ENCODE data around the gene SIDT1. TPM values are rescaled to one million over a fixed set of nuclear protein-coding genes. Genes with fewer than 3 reads are reported as not detected.

SIDT1 gene
- total RNA-seq, 2 experiments from 2014 or later = 23.9 to 25.5 TPM

- ChIA-PET CTCF (no interaction called here), POLR2A (interaction anchor here (0.8 kb wide), 1 partner anchor 9 kb away, joined by 3 read pairs; no protein-coding TSS in a partner anchor)
- H3K4me1 Mint-ChIP-seq = no peaks in the 10 kb centered on the region
- peaks cover 58% of the 10 kb centered on the region for H3K36me3 Mint-ChIP-seq (ENCODE audit: low read depth)
- H3K27me3 Mint-ChIP-seq = no peaks in the 10 kb centered on the region
- H3K4me3 Mint-ChIP-seq = no peak overlapping the region
- no peaks in the 10 kb centered on the region for H3K9me3 Mint-ChIP-seq
- no peak overlapping the region for H3K27ac Mint-ChIP-seq
- no peak for DNase-seq
Measured at GRCh38 chr3:113659101-113659541, 126.8 kb downstream of the SIDT1 start.

DNA sequence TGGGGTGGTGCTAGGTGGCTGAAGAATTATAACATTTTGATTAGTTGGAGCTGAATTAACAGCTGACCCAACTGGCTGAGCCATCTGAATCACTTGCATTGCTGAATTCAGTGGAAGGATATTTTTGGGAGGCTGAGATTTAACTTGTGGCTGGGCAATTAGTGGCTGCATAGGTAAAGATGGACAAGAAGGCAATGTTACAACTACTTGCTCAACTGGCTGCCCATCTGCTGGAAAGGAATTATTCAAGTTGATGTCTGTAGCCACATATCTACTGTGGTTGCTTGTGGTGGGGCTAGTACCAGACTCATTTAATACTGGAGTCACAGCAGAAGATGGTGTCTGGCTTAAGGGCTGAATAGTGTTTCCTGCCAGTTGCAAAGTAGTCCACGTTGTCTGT is 127.6 kb downstream of the SIDT1 start:
- ChIA-PET POLR2A (no interaction called here), CTCF (no interaction called here)
- Mint-ChIP-seq H3K27me3 (no peaks in the 10 kb centered on the region), H3K4me1 (peaks cover 3% of the 10 kb centered on the region), H3K4me3 (no peak overlapping the region), H3K27ac (no peak overlapping the region), H3K9me3 (no peaks in the 10 kb centered on the region), H3K36me3 (ENCODE audit: low read depth) (peaks cover 65% of the 10 kb centered on the region)
- DNase-seq = no peak

DNA sequence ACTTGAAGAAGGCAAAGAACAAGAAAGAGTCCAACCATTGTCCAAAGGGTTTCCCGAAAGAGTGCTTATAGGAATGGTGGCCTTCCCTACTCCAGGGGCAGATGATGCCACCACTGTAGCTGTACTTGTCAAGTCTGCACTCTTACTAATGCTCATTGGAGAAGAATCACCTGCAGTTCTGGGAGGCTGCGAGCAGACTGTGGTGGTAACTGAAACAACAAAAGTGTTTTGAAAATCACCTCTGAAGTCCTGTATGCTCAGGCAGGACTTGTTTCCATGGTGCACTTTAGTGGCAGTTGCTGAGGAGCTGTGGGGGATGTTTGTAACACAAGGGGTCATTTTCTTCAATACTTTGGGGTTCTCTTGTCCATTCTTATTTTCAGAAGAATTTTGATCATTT is 128.1 kb downstream of the SIDT1 start:
- Mint-ChIP-seq H3K36me3 (ENCODE audit: low read depth) (peaks cover 66% of the 10 kb centered on the region), H3K27ac (no peak overlapping the region), H3K9me3 (no peaks in the 10 kb centered on the region), H3K4me1 (peaks cover 4% of the 10 kb centered on the region), H3K4me3 (no peak overlapping the region), H3K27me3 (no peaks in the 10 kb centered on the region)
- ChIA-PET POLR2A (no interaction called here), CTCF (interaction anchor here (0.6 kb wide), 1 partner anchor 104 kb away, joined by 3 read pairs; no protein-coding TSS in a partner anchor)
- DNase-seq = no peak

GRCh38 chr3:113660896-113661295 is 128.5 kb downstream of the SIDT1 start:
- no peak overlapping the region for H3K4me3 Mint-ChIP-seq
- POLR2A ChIA-PET = no interaction called here
- CTCF ChIA-PET = interaction anchor here (0.6 to 0.9 kb wide), 2 partner anchors 104 to 178 kb away, joined by 3 to 6 read pairs; partner anchors contain the start of gene GRAMD1C
- H3K27me3 Mint-ChIP-seq = no peaks in the 10 kb centered on the region
- H3K4me1 Mint-ChIP-seq = peaks cover 4% of the 10 kb centered on the region
- H3K27ac Mint-ChIP-seq = no peak overlapping the region
- no peak for DNase-seq
- no peaks in the 10 kb centered on the region for H3K9me3 Mint-ChIP-seq
- H3K36me3 Mint-ChIP-seq (ENCODE audit: low read depth) = peaks cover 62% of the 10 kb centered on the region

- no peak overlapping the region for H3K4me3 Mint-ChIP-seq
- no peak overlapping the region for H3K27ac Mint-ChIP-seq
- ChIA-PET POLR2A (no interaction called here), CTCF (no interaction called here)
- peaks cover 11% of the 10 kb centered on the region for H3K4me1 Mint-ChIP-seq
- no peak for DNase-seq
- H3K36me3 Mint-ChIP-seq (ENCODE audit: low read depth) = peaks cover 49% of the 10 kb centered on the region
- no peaks in the 10 kb centered on the region for H3K9me3 Mint-ChIP-seq
- H3K27me3 Mint-ChIP-seq = no peaks in the 10 kb centered on the region
Measured at GRCh38 chr3:113662824-113663223, 130.5 kb downstream of the SIDT1 start.

- no peaks in the 10 kb centered on the region for H3K9me3 Mint-ChIP-seq
- peaks cover 45% of the 10 kb centered on the region for H3K36me3 Mint-ChIP-seq (ENCODE audit: low read depth)
- CTCF ChIA-PET = no interaction called here
- H3K4me1 Mint-ChIP-seq = peaks cover 13% of the 10 kb centered on the region
- no peak for DNase-seq
- H3K27me3 Mint-ChIP-seq = no peaks in the 10 kb centered on the region
- no peak overlapping the region for H3K27ac Mint-ChIP-seq
- H3K4me3 Mint-ChIP-seq = no peak overlapping the region
- POLR2A ChIA-PET = no interaction called here
Measured at GRCh38 chr3:113663324-113663750, 131.0 kb downstream of the SIDT1 start.

- CTCF ChIA-PET = no interaction called here
- Mint-ChIP-seq H3K27me3 (no peaks in the 10 kb centered on the region), H3K9me3 (no peaks in the 10 kb centered on the region), H3K36me3 (ENCODE audit: low read depth) (peaks cover 42% of the 10 kb centered on the region), H3K27ac (no peak overlapping the region), H3K4me3 (no peak overlapping the region), H3K4me1 (peaks cover 13% of the 10 kb centered on the region)
- POLR2A ChIA-PET = no interaction called here
- no peak for DNase-seq
Measured at GRCh38 chr3:113663761-113664160, 131.4 kb downstream of the SIDT1 start.

DNA sequence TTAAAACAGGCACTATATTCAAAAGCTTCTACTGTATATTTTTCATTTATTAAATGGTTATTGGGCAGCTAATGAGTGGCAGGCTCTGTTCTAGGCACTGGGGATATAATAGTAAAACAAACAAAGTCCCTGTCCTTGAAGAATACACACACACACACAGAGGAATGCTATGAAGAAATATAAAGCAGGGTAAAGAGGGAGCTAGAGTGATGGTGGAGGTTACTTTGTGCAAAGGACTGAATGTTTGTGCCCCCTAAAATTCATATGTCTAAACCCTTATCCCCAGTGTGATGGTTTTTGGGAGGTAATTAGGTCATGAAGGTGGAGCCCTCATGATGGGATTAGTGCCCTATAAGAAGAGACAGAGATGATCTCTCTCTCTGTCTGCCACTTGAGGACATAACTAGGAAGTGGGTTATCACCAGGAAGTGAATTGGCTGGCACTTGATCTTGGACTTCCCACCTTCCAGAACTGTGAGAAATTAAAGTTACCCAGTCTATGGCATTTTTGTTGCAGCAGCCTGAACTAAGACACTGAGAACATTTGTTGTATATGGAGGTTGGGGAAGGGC is 132.3 kb downstream of the SIDT1 start:
- ChIA-PET CTCF (no interaction called here), POLR2A (no interaction called here)
- H3K36me3 Mint-ChIP-seq (ENCODE audit: low read depth) = peaks cover 33% of the 10 kb centered on the region
- no peaks in the 10 kb centered on the region for H3K9me3 Mint-ChIP-seq
- peaks cover 13% of the 10 kb centered on the region for H3K4me1 Mint-ChIP-seq
- no peaks in the 10 kb centered on the region for H3K27me3 Mint-ChIP-seq
- DNase-seq = no peak
- no peak overlapping the region for H3K4me3 Mint-ChIP-seq
- no peak overlapping the region for H3K27ac Mint-ChIP-seq

DNA sequence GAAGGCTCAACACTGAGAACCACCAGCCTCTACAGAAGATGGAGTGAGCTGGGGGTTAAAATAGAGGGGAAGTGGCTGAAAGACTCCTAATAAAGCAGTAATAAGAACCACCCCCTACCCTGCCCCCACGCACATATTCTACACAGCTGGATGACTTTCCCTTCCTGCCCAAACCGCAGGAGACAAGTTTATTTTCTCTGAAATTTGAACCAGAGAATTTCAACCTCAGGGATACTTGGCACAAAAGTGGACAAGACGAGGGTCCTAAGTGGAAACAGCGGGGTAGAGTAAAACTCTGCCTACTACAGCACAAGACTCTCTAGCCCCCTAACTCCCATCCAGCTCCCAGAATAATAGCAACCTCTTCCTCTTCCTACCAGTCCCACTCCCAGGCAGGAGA is 135.7 kb downstream of the SIDT1 start:
- H3K4me1 Mint-ChIP-seq = peaks cover 13% of the 10 kb centered on the region
- H3K4me3 Mint-ChIP-seq = no peak overlapping the region
- H3K27me3 Mint-ChIP-seq = no peaks in the 10 kb centered on the region
- peaks cover 16% of the 10 kb centered on the region for H3K36me3 Mint-ChIP-seq (ENCODE audit: low read depth)
- no peak for DNase-seq
- ChIA-PET CTCF (interaction anchor here (0.7 to 0.8 kb wide), 2 partner anchors 56 to 174 kb away, joined by 3 read pairs; no protein-coding TSS in a partner anchor), POLR2A (interaction anchor here (0.6 to 1.0 kb wide), 2 partner anchors 9 to 16 kb away, joined by 3 to 5 read pairs; no protein-coding TSS in a partner anchor)
- H3K27ac Mint-ChIP-seq = no peak overlapping the region
- H3K9me3 Mint-ChIP-seq = no peaks in the 10 kb centered on the region

GRCh38 chr3:113673593-113673992 is 141.2 kb downstream of the SIDT1 start:
- H3K36me3 Mint-ChIP-seq (ENCODE audit: low read depth) = peaks cover 13% of the 10 kb centered on the region
- CTCF ChIA-PET = no interaction called here
- POLR2A ChIA-PET = no interaction called here
- no peaks in the 10 kb centered on the region for H3K9me3 Mint-ChIP-seq
- H3K4me1 Mint-ChIP-seq = no peaks in the 10 kb centered on the region
- no peak overlapping the region for H3K4me3 Mint-ChIP-seq
- H3K27ac Mint-ChIP-seq = no peak overlapping the region
- DNase-seq = no peak
- H3K27me3 Mint-ChIP-seq = no peaks in the 10 kb centered on the region

GRCh38 chr3:113676261-113676660 is 143.9 kb downstream of the SIDT1 start:
- Mint-ChIP-seq H3K27me3 (no peaks in the 10 kb centered on the region), H3K36me3 (ENCODE audit: low read depth) (peaks cover 16% of the 10 kb centered on the region), H3K4me3 (no peak overlapping the region), H3K4me1 (no peaks in the 10 kb centered on the region), H3K27ac (no peak overlapping the region), H3K9me3 (no peaks in the 10 kb centered on the region)
- DNase-seq = no peak
- ChIA-PET POLR2A (no interaction called here), CTCF (no interaction called here)

GRCh38 chr3:113677737-113678136 is 145.4 kb downstream of the SIDT1 start:
- ChIA-PET POLR2A (no interaction called here), CTCF (no interaction called here)
- DNase-seq = no peak
- Mint-ChIP-seq H3K27ac (no peak overlapping the region), H3K36me3 (ENCODE audit: low read depth) (peaks cover 16% of the 10 kb centered on the region), H3K4me1 (no peaks in the 10 kb centered on the region), H3K9me3 (no peaks in the 10 kb centered on the region), H3K4me3 (no peak overlapping the region), H3K27me3 (no peaks in the 10 kb centered on the region)

GRCh38 chr3:113678773-113679172 is 146.4 kb downstream of the SIDT1 start:
- H3K27me3 Mint-ChIP-seq = no peaks in the 10 kb centered on the region
- POLR2A ChIA-PET = interaction anchor here (1.4 kb wide), 1 partner anchor 12 kb away, joined by 3 read pairs; no protein-coding TSS in a partner anchor
- no peak overlapping the region for H3K27ac Mint-ChIP-seq
- DNase-seq = no peak
- H3K9me3 Mint-ChIP-seq = no peaks in the 10 kb centered on the region
- H3K4me1 Mint-ChIP-seq = no peaks in the 10 kb centered on the region
- peaks cover 16% of the 10 kb centered on the region for H3K36me3 Mint-ChIP-seq (ENCODE audit: low read depth)
- H3K4me3 Mint-ChIP-seq = no peak overlapping the region
- CTCF ChIA-PET = no interaction called here
